ENCODE measurements around the gene HAUS5. TPM values are rescaled to one million over a fixed set of nuclear protein-coding genes. Genes with fewer than 3 reads are reported as not detected.

The HAUS5 gene
- total RNA-seq, 2 experiments from 2014 or later = 58.1 to 61.5 TPM

Other genes with a start within 250 kb of the HAUS5 start
- gene GPR42, start 241.7 kb upstream of the HAUS5 start, total RNA-seq (2014; rRNA removed; shearing (Covaris generic)) = 0.06 TPM in 1 of 2 replicates, not detected in the other
- not detected in 2 replicates for gene GPR42, start 241.7 kb upstream of the HAUS5 start, total RNA-seq (2022)
- gene FFAR2, start 164.5 kb upstream of the HAUS5 start, total RNA-seq (2014; rRNA removed; shearing (Covaris generic)) = not detected in 2 replicates
- not detected in 2 replicates for gene FFAR2, start 164.5 kb upstream of the HAUS5 start, total RNA-seq (2022)
- not detected in 2 replicates for gene KRTDAP, start 122.3 kb upstream of the HAUS5 start, total RNA-seq (2014; rRNA removed; shearing (Covaris generic))
- gene KRTDAP, start 122.3 kb upstream of the HAUS5 start, total RNA-seq (2022) = not detected in 2 replicates
- not detected in 2 replicates for gene DMKN, start 99.1 kb upstream of the HAUS5 start, total RNA-seq (2014; rRNA removed; shearing (Covaris generic))
- gene DMKN, start 99.1 kb upstream of the HAUS5 start, total RNA-seq (2022) = not detected in 2 replicates
- gene SBSN, start 84.4 kb upstream of the HAUS5 start, total RNA-seq (2014; rRNA removed; shearing (Covaris generic)) = not detected in 2 replicates
- not detected in 2 replicates for gene SBSN, start 84.4 kb upstream of the HAUS5 start, total RNA-seq (2022)
- not detected in 2 replicates for gene GAPDHS, start 79.3 kb upstream of the HAUS5 start, total RNA-seq (2014; rRNA removed; shearing (Covaris generic))
- gene GAPDHS, start 79.3 kb upstream of the HAUS5 start, total RNA-seq (2022) = not detected in 2 replicates
- 83.2 and 85.8 TPM in 2 replicates for gene TMEM147, start 67.1 kb upstream of the HAUS5 start, total RNA-seq (2014; rRNA removed; shearing (Covaris generic))
- 40.9 and 47.1 TPM in 2 replicates for gene TMEM147, start 67.1 kb upstream of the HAUS5 start, total RNA-seq (2022)
- 0.15 and 0.92 TPM in 2 replicates for gene ATP4A, start 49.1 kb upstream of the HAUS5 start, total RNA-seq (2014; rRNA removed; shearing (Covaris generic))
- gene ATP4A, start 49.1 kb upstream of the HAUS5 start, total RNA-seq (2022) = 0.33 and 0.36 TPM in 2 replicates
- not detected in 2 replicates for gene PMIS2, start 26.6 kb upstream of the HAUS5 start, total RNA-seq (2014; rRNA removed; shearing (Covaris generic))
- not detected in 2 replicates for gene PMIS2, start 26.6 kb upstream of the HAUS5 start, total RNA-seq (2022)
- gene RBM42, start 16.3 kb downstream of the HAUS5 start, total RNA-seq (2014; rRNA removed; shearing (Covaris generic)) = 62.0 and 73.6 TPM in 2 replicates
- 105 and 115 TPM in 2 replicates for gene RBM42, start 16.3 kb downstream of the HAUS5 start, total RNA-seq (2022)
- gene ETV2, start 29.0 kb downstream of the HAUS5 start, total RNA-seq (2014; rRNA removed; shearing (Covaris generic)) = 0.25 and 0.57 TPM in 2 replicates
- 1.7 and 2.0 TPM in 2 replicates for gene ETV2, start 29.0 kb downstream of the HAUS5 start, total RNA-seq (2022)
- gene COX6B1, start 35.6 kb downstream of the HAUS5 start, total RNA-seq (2014; rRNA removed; shearing (Covaris generic)) = 404 and 536 TPM in 2 replicates
- gene COX6B1, start 35.6 kb downstream of the HAUS5 start, total RNA-seq (2022) = 373 and 395 TPM in 2 replicates
- gene UPK1A, start 53.8 kb downstream of the HAUS5 start, total RNA-seq (2014; rRNA removed; shearing (Covaris generic)) = not detected in 2 replicates
- not detected in 2 replicates for gene UPK1A, start 53.8 kb downstream of the HAUS5 start, total RNA-seq (2022)
- not detected in 2 replicates for gene ZBTB32, start 91.8 kb downstream of the HAUS5 start, total RNA-seq (2014; rRNA removed; shearing (Covaris generic))
- gene ZBTB32, start 91.8 kb downstream of the HAUS5 start, total RNA-seq (2022) = not detected in 2 replicates
- gene KMT2B, start 105.3 kb downstream of the HAUS5 start, total RNA-seq (2014; rRNA removed; shearing (Covaris generic)) = 18.0 and 25.2 TPM in 2 replicates
- gene KMT2B, start 105.3 kb downstream of the HAUS5 start, total RNA-seq (2022) = 56.2 and 57.2 TPM in 2 replicates
- 8.5 and 11.4 TPM in 2 replicates for gene IGFLR1, start 129.7 kb downstream of the HAUS5 start, total RNA-seq (2014; rRNA removed; shearing (Covaris generic))
- 18.3 and 21.5 TPM in 2 replicates for gene IGFLR1, start 129.7 kb downstream of the HAUS5 start, total RNA-seq (2022)
- gene U2AF1L4, start 132.7 kb downstream of the HAUS5 start, total RNA-seq (2014; rRNA removed; shearing (Covaris generic)) = 16.1 and 33.6 TPM in 2 replicates
- gene U2AF1L4, start 132.7 kb downstream of the HAUS5 start, total RNA-seq (2022) = 35.2 and 37.5 TPM in 2 replicates
- gene PSENEN, start 132.9 kb downstream of the HAUS5 start, total RNA-seq (2014; rRNA removed; shearing (Covaris generic)) = 20.8 and 25.7 TPM in 2 replicates
- 51.0 and 53.7 TPM in 2 replicates for gene PSENEN, start 132.9 kb downstream of the HAUS5 start, total RNA-seq (2022)
- 6.0 and 11.6 TPM in 2 replicates for gene LIN37, start 135.8 kb downstream of the HAUS5 start, total RNA-seq (2014; rRNA removed; shearing (Covaris generic))
- gene LIN37, start 135.8 kb downstream of the HAUS5 start, total RNA-seq (2022) = 11.7 and 20.0 TPM in 2 replicates
- not detected in 2 replicates for gene HSPB6, start 144.3 kb downstream of the HAUS5 start, total RNA-seq (2014; rRNA removed; shearing (Covaris generic))
- 1.7 and 1.8 TPM in 2 replicates for gene HSPB6, start 144.3 kb downstream of the HAUS5 start, total RNA-seq (2022)
- gene PROSER3, start 145.4 kb downstream of the HAUS5 start, total RNA-seq (2014; rRNA removed; shearing (Covaris generic)) = 15.2 and 17.2 TPM in 2 replicates
- 66.1 and 70.6 TPM in 2 replicates for gene PROSER3, start 145.4 kb downstream of the HAUS5 start, total RNA-seq (2022)
- 15.1 and 21.3 TPM in 2 replicates for gene ARHGAP33, start 162.8 kb downstream of the HAUS5 start, total RNA-seq (2014; rRNA removed; shearing (Covaris generic))
- 94.6 and 130 TPM in 2 replicates for gene ARHGAP33, start 162.8 kb downstream of the HAUS5 start, total RNA-seq (2022)
- gene PRODH2, start 200.1 kb downstream of the HAUS5 start, total RNA-seq (2014; rRNA removed; shearing (Covaris generic)) = not detected in 2 replicates
- gene PRODH2, start 200.1 kb downstream of the HAUS5 start, total RNA-seq (2022) = not detected in 2 replicates
- not detected in 2 replicates for gene NPHS1, start 239.8 kb downstream of the HAUS5 start, total RNA-seq (2014; rRNA removed; shearing (Covaris generic))
- gene NPHS1, start 239.8 kb downstream of the HAUS5 start, total RNA-seq (2022) = not detected in 2 replicates
- 0.95 and 1.4 TPM in 2 replicates for gene KIRREL2, start 244.2 kb downstream of the HAUS5 start, total RNA-seq (2014; rRNA removed; shearing (Covaris generic))
- gene KIRREL2, start 244.2 kb downstream of the HAUS5 start, total RNA-seq (2022) = 2.0 and 2.2 TPM in 2 replicates